ENCODE results near the gene MC1R.
"Not testable (repeated sequence)": the region's sequence is repeated elsewhere in the genome, so short reads cannot be mapped to it uniquely, and the experiment has no call there.

MC1R gene

DNA sequence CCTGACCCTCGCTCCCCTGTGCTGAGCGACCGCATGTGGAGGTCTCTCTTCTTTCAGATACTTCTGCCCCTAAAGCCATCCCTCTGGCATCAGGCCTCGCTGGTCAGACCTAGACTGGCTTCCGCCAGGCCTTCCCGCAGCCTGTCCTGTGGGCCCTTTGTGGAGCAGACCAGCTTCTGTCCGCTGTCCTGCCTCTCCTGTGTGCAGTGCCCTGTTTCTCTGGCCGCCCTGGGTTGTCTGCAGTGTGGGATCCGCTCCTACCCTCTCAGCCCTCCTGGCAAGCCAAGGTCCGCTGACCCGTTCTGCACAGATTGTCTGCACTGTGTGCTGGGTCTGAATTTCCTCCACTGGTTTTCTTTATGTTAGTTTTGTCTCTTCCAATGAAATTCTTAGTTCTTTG lies 21.5 kb upstream of the MC1R start:
- no peak for FAIRE-seq

DNA sequence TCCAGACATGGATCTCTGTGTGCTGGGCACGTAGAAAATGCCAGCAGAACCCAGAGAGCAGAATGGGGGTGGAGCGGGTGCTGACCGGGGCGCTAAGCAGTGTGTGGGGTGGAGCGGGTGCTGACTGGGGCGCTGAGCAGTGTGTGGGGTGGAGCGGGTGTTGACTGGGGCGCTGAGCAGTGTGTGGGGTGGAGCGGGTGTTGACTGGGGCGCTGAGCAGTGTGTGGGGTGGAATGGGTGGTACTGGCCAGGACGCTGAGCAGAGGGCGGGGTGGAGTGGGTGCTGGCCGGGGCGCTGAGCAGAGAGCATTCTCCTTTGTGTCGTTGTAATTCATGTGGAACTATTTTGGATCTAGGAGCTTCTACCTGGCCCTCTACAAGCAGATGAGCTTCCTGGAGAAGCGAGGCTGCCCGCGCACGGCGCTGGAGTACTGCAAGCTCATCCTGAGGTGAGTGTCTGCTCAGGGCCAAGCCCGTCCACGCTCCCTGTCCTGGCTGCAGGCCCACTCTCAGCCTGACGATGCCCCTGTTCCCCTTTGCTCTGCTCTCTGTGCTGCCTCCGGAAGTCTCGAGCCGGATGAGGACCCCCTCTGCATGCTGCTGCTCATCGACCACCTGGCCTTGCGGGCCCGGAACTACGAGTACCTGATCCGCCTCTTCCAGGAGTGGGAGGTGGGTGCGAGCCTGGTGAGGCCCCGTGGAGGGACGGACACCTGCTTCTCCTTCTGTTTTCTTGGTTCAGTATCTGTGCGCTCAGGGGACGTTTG lies 20.3 kb upstream of the MC1R start:
- no peak for FAIRE-seq

DNA sequence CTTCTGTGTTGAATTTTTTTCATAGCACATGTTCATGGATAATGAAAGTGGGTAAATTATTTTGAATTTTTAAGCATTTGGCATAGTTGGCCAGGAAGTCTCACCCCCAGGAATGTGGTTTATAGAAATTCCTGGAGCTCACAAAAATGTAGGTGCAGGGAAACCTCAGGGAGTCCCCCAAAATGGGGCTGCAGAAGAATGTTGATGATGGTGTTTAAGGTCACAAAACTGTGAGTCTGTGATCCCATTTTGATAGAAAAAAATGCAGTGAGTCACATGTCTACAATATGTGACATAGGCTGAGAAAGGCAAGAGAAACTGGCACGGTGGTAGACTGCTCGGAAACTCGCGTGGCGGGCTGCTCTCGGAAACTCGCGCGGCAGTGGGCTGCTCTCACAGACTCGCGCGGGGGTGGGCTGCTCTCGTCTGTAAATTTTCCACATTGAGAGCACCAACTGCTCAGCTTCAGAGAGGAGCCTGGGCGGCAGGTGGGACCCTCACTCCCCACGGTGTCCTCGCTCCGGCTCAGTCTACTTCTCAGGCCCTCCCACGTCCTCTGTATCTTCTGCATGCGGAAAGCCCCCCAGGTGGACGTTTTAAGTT lies 18.7 kb upstream of the MC1R start:
- FAIRE-seq = no peak

DNA sequence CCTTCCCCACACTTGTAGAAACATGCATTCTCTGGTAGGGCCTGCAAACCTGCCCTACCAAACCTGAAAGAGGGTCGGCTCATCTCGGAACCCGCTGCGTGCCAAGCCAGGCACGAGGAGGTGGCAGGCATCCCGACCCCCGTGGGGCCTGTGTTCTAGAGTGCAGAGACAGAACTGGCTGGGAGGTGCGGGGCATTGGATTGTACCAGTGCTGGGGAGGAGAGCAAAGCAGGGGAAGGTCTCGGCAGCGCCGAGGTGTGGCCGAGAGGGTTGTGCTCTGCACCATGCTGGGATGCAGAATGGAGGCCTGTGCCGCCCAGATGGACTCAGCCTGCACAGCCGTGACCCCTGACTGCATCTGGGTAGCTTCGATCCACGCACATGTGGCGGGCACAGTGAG lies 17.8 kb upstream of the MC1R start:
- FAIRE-seq = no peak

DNA sequence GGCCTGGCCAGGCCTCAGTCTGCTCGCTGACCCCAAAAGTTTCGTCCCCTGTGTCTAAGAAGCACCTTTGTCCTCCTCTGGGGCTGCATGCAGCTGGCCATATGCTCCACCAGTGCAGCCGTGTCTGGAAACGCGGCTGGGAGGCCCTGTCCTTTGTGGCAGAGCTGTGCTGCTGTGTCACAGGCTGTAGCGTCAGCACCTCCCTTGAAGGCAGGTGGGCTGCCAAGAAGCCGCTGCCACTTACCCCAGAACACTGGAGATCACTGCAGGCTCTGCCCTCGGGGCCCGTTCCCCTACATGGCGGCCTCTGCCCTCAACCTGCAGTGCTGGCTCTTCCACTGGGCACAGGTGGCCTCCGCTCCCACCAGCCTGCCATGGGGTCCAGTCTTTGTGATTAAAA lies 15.7 kb upstream of the MC1R start:
- FAIRE-seq = no peak

DNA sequence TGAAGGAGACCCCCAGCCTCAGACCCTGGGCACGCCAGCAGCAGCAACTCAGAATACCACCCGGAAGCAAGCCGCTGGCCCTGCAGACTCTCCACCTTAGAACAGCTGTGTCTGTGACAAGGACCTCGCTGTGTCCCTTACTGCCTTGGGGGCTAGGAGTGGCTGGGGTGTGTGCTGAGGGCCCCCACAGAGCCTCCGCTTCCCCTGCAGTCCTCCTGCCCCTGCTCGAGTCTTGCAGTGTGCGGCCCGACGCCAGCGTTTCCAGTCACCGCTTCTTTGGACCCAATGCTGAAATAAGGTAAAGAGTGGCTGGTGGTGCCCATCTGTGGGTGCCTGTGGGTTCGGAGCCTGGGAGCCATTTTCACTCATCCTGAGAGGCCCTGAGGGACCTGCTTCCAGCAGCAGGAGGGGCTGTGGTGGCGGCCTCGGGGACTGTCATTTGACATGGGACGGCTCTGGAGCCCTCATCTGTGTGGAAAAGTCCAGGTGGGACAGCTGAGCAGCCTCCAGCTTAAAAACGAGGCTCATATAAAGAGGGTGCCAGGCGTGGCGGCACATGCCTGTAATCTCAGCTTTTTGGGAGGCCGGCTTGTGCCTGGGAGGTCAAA lies 14.7 kb upstream of the MC1R start:
- FAIRE-seq = no peak

DNA sequence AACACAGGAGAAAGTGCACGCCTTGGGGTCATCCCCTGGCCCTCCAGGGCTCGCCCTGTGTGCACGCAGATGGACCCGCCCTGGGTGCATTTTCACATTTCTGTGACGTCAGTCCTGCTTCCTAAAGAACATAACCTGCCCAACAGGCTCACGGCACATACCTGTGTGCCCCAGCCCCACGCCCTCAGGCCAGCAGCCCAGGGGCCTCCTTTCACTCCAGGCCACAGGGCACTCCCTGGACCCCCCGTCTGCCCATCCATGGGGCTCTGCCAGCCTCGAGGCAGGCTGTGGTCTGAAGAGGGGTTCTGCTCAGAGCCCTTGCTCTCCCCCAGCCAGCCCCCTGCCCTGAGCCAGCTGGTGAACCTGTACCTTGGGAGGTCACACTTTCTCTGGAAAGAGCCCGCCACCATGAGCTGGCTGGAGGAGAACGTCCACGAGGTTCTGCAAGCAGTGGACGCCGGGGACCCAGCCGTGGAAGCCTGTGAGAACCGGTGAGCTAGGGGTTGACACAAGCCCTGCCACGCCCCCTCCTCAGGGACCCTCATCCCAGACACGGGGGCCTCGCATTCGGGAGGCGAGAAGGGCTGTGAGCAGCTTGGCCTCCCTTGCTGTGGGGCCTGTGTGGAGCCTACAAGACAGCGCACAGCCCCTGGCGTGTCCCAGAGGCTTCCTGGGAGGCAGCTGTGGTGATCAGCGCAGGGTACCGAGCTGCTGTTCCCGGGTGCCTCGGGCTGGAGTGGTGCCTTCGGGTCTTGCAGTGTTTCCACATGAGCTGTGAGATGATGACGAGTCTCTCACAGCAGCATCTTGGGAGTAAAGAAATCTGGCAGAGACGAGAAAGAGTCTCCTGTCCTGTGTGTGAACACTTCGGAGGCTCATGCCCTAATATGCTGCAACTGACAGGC lies 13.8 kb upstream of the MC1R start:
- FAIRE-seq = no peak

DNA sequence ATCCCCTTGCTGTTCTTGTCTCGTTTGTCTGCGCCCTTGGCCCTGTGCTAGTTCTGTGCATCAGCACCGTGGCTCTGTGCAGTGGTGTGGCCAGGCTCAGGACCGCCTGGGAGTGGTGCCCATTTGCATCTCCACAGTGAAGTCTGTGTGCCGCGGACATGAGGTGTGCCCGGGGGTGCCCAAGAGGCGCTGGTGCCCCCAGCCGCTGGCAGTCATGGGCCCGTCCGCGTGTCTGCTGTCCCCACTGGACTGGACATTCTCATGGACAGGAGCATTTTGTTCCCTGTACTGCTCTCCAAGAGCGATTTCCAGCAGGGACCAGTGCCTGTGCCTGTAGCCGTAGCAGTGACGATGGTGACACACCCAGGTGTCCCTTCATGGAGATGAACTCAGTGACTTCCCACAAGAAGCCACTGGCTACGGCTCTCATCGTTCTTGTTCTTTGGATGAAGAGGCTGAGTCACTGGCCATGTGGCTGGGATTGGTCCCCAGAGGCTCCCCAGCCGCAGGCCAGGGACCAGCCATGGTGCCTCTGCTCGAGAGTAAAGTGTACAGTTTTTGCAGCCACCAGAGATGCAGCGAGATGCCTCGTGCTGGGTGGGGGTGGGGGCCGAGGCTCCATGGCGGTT lies 13.0 kb upstream of the MC1R start:
- FAIRE-seq = no peak

DNA sequence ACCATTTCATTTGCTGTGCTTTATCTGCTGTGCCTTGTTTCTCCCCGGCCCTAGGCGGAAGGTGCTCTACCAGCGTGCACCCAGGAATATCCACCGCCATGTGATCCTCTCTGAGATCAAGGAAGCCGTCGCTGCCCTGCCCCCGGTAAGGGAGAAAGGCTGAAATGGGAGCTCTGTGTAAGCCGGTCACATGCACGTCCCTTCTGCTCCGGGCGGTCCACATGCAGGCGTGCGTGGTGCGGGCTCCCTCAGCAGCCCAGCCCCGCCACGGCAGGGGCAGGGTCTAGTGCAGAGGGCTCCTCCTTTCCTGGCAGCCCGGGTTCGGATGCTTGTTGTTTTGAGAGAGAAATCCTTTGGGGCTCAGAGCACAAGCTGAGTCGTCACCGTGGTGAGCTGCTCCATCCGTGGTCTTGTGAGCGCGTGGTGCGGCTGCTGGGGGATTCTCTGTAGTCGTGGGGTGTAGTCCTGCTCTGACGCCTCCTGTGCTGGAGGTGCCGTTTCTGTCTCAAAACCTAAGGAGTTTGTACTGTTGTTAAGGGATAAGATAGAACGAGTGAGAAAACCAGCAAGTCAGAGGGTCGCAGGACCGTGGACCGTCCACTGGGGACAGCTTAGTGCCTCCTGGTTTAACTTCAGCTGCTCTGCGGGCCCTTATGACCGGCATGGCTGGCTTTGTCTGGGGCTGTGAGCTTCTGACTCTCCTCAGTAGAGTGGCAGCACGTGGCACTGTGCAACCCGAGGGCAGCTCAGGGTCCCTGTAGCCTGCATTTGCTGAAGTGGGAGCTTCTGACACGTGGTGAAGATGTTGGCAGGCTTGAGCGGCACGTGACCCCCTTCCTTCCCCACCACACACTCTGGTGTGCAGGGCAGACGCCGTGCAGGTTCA lies 12.3 kb upstream of the MC1R start:
- FAIRE-seq = no peak

DNA sequence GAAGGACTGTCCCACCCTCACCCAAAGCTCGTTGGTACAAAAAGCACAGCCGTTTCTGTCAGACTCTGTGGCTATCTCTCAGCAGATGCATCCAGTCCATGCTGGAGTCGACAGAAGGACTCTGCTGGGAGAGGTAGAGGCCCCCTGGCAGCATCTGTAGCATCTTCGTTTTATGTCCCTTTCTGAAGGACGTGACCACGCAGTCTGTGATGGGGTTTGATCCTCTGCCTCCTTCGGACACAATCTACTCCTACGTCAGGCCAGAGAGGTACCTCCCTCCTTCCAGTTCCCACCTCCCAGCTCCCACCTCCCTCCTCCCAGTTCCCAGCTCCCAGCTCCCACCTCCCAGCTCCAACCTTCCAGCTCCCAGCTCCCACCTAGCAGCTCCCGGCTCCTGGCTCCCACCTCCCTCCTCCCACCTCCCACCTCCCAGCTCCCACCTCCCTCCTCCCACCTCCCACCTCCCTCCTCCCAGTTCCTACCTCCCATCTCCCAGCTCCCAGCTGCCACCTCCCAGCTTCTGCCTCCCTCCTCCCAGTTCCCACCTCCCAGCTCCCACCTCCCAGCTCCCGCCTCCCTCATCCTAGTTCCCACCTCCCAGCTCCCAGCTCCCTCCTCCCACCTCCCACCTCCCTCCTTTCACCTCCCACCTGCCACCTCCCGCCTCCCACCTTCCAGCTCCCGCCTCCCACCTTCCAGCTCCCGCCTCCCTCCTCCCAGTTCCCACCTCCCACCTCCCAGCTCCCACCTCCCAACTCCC lies 11.4 kb upstream of the MC1R start:
- FAIRE-seq = no peak

DNA sequence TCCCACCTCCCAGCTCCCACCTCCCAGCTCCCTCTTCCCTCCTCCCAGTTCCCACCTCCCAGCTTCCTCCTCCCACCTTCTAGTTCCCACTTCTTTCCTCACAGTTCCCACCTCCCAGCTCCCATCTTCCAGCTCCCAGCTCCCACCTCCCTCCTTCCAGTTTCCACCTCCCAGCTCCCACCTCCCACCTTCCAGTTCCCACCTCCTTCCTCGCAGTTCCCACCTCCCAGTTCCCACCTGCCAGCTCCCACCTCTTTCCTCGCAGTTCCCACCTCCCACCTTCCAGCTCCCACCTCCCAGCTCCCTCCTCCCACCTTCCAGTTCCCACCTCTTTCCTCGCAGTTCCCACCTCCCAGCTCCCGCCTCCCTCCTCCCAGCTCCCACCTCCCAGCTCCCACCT lies 10.4 kb upstream of the MC1R start:
- no peak for FAIRE-seq

DNA sequence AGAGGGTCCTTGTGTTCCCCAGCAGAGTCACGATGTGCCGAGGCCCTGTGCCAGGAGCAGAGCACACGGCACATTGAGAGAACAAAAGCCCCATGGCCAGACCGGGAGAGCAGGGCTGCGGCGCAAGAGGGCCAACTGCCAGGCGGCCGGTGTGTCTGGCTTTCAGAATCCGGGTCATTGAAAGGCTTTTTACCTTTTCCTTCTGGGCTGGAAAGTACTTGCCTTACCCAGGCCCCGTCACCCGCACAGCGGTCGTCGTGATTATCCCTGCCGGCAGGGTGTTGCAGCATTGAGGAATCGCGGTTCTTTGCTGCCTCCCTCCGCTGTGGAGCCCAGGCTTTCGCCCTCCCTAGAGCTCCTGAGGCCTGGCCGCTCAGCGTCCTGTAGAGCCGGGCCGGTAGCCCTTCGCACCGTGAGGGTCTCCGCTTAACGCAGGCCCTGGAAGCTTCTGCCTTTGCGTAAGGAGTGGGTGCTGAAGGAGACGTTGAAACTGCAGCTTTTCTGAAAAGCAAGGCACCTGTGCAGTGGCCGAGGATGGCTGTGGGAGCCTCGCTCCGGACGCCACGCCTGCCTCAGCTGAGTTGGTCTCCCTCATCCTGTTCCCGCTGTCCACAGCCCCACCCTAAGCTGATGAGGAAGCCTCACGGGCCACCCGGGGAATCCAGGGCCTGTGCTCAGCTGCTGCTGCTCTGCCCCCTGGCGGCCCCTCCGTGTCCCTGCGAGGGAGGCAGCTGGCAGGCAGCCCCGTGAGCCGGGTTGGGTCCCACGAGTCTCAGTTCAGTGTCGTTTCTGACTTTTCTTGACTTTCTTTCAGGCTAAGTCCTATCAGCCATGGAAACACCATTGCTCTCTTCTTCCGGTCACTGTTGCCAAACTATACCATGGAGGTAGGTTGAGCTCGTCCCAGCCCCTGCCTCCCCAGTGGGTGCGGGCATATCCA lies 8.6 kb upstream of the MC1R start:
- no peak for FAIRE-seq

DNA sequence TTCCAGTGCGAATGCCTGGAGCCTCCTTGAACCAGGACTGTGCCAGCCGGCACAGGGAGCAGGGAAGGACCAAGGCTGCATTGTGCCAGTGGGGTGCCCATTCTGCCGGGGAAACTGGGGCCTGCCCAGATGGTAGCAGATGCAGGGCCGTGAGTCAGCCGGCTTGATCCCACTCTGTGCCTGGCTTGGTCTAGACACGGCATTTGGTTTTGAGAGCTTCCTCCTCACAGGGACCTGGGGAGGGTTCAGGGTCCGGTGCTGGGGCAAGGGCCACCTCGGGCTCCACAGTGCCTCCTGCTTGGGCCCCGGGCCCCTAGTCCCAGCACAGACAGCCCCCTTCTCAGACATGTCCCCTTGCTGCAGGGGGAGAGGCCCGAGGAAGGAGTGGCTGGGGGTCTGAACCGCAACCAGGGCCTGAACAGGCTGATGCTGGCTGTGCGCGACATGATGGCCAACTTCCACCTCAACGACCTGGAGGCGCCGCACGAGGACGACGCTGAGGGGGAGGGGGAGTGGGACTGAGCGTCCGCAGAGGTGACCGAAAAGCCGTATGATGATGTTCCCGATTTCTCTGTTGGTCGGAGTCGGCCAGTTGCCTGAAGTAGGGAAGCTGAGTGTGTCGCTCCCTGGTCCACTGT lies 7.8 kb upstream of the MC1R start:
- FAIRE-seq = no peak

DNA sequence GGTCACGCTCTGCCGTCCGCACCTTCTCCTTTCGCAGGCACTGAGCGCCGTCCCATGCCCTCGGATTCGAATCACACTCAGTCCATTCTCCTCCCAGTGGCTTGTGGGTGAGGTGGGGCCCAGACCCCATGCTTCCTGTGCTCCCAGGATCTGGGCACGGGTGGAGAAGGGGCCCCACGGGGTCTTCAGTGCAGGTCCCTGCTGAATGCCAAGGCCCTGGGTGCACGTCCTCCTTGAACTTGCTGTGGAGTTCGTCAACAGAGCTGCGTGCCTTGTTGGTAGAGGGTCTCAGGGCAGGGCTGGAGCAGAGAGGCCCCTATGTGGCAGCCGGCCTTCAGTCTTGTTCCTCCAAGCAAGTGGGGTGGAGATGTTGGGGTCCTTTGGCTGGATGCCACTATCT lies 7.3 kb upstream of the MC1R start:
- FAIRE-seq = no peak

DNA sequence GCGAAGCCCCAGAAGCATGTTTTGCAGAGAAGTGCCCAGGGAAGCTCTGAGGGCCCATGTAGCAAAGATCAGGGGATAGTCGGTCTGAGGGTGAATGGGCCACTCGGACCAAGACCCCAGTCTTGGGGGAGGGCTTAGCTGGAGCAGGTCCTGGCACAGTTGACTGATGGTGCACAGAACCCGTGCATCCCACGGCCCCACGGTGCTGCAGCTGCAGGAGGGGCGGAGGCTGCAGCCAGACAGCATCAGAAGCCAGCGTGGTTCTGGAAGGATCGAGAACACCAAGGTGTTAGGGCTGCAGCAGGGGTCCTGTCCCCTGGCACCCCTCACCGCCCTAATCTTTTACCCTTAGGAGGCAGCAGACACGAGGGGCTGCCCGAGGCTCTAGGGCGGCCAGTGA lies 6.5 kb upstream of the MC1R start:
- no peak for FAIRE-seq

DNA sequence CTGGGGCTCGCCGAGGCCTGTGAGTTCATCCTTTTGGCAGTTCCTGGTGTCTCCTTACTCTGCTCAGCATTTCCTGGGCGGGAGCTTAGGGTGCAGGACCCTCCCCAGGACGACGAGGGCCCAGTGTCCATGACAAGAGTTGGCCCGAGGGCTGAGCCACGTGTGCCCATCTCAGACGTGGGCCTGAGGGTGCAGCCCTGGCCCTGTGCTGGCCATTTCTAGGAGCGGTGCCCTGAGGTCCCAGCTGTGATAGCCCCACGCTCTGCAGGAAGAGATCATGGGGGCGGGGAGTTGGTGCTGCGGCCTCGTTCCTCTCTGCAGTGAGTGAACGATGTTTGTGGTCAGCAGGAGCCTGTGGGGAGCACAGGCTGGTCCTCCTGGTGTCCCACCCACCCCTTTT lies 6.0 kb upstream of the MC1R start:
- FAIRE-seq = no peak

DNA sequence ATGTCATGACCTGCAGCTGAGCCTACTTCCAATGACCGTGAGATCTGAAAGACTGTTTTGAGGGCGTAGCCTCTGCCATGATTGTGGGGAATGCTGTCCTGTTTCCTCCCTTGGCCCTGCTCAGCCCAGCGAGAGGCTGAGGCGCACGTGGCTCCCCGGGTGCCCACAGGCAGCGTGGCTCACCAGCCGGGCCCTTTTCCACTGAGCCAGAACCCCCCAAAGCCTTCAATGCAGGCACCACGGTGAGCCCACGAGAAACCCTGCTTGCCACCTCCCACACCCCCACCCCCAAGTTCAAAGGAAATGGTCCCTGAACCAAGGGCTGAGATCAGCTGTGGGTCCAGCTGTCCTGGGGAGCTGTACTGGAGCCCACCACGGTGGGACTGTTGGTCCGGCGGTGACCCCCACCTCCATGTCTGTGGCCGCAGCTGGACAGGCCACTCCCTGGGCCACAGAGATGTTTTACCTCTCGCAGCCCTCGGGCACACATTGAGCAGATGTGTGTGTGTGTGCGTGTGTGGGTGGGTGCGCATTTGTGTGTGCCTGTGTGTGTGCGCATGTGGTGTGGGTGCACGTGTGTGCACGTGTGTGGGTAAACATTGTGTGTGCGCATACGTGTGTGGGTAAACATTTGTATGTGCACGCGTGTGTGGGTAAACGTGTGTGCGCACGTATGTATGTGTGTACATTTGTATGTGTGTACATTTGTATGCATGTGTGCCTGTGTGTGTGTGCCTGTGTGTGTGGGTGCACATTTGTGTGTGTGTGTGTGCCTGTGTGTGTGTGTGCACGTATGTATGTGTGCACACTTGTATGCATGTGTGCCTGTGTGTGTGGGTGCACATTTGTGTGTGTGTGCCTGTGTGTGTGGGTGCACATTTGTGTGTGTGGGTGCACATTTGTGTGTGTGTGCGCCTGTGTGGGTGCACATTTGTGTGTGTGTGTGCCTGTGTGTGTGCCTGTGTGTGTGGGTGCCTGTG lies 5.0 kb upstream of the MC1R start:
- no peak for FAIRE-seq

DNA sequence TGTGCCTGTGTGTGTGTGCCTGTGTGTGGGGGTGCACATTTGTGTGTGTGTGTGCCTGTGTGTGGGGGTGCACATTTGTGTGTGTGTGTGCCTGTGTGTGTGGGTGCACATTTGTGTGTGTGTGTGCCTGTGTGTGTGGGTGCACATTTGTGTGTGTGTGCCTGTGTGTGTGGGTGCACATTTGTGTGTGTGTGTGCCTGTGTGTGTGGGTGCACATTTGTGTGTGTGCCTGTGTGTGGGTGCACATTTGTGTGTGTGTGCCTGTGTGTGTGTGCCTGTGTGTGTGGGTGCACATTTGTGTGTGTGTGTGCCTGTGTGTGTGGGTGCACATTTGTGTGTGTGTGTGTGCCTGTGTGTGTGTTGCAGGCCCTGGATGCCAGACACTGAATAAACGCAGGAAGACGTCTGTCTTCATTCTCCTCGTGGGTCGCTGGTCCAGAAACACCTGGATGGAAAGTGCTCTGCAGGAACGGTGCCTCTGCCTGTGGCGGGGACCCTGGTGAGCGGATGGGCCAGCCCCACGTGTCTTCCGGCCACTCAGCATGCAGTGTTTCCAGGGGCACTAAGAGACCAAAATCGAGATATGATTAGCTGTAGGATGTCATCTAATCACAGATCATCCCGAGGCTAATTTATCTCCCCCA lies 3.9 kb upstream of the MC1R start:
- FAIRE-seq = not testable (repeated sequence)

Data from islet of Langerhans (tissue), 1 donor.